ENCODE data around the gene EIF5AL1.

- TF ChIP-seq RFX5 (IDR thresholded peaks at IDR 0.05; ENCODE audit: low read depth, low read length) (no peak), CTCF (conservative IDR thresholded peaks at IDR 0.05; ENCODE audit: low read depth, low read length) (no peak), MAZ (IDR thresholded peaks at IDR 0.05; ENCODE audit: borderline replicate concordance, low read depth, low read length) (no peak), POLR2A (IDR thresholded peaks at IDR 0.05; ENCODE audit: low read depth, low read length) (no peak), MXI1 (IDR thresholded peaks at IDR 0.05; ENCODE audit: borderline replicate concordance, low read depth, low read length) (no peak), CEBPB (IDR thresholded peaks at IDR 0.05; ENCODE audit: low read depth, low read length) (no peak), RAD21 (IDR thresholded peaks at IDR 0.05; ENCODE audit: low read length) (no peak), SMC3 (IDR thresholded peaks at IDR 0.05; ENCODE audit: low read depth, low read length) (no peak)
- TF ChIP-seq, protein P1, sequence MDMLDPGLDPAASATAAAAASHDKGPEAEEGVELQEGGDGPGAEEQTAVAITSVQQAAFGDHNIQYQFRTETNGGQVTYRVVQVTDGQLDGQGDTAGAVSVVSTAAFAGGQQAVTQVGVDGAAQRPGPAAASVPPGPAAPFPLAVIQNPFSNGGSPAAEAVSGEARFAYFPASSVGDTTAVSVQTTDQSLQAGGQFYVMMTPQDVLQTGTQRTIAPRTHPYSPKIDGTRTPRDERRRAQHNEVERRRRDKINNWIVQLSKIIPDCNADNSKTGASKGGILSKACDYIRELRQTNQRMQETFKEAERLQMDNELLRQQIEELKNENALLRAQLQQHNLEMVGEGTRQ (IDR thresholded peaks at IDR 0.05; ENCODE audit: low read depth, low read length): no peak
- TF ChIP-seq, protein P2, sequence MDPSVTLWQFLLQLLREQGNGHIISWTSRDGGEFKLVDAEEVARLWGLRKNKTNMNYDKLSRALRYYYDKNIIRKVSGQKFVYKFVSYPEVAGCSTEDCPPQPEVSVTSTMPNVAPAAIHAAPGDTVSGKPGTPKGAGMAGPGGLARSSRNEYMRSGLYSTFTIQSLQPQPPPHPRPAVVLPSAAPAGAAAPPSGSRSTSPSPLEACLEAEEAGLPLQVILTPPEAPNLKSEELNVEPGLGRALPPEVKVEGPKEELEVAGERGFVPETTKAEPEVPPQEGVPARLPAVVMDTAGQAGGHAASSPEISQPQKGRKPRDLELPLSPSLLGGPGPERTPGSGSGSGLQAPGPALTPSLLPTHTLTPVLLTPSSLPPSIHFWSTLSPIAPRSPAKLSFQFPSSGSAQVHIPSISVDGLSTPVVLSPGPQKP (IDR thresholded peaks at IDR 0.05; ENCODE audit: borderline replicate concordance, low read depth, low read length): no peak
These were observed 15.4 kb upstream of the EIF5AL1 start for GRCh38 chr10:79496896-79497295.

Measured in IMR-90 (cell line).